K562 (cell line): ENCODE data around the gene ITPRIPL2. TPM values are rescaled to one million over a fixed set of nuclear protein-coding genes. Genes with fewer than 3 reads are reported as not detected.

Source experiments
- ATF2 ChIP-seq: sonication (generic); formaldehyde crosslinking; IDR thresholded peaks from 2 replicates; pipeline ENCODE4 v1.8.1; 2022; ENCODE audit warnings: missing genetic modification reagents
- ATF4 ChIP-seq: fragments of 450-650 bp; formaldehyde crosslinking; IDR thresholded peaks from 2 replicates; pipeline ENCODE4 v1.4.0; 2022; ENCODE audit warnings: mild to moderate bottlenecking, moderate library complexity
- BACH1 ChIP-seq: fragments of 200-800 bp; sonication (Bioruptor generic); IDR thresholded peaks from 2 replicates; pipeline ENCODE4 v1.6.1; 2016; ENCODE audit warnings: missing genetic modification characterization, missing compliant biosample characterization
- CCNT2 ChIP-seq: IDR thresholded peaks from 2 replicates; pipeline ENCODE4 v1.6.1; 2011; ENCODE audit warnings: borderline replicate concordance, low read depth, mild to moderate bottlenecking, moderate library complexity, mixed read lengths, low read length; ENCODE audit not compliant: insufficient read length; ENCODE audit errors: extremely low read depth
- CEBPZ ChIP-seq: fragments of 150-350 bp; IDR thresholded peaks from 2 replicates; pipeline ENCODE4 v1.6.1; 2014; ENCODE audit warnings: low read depth, mild to moderate bottlenecking, low read length, borderline replicate concordance
- DEAF1 ChIP-seq: fragments of 450-650 bp; formaldehyde crosslinking; IDR thresholded peaks from 2 replicates; pipeline ENCODE4 v1.4.0; 2020; ENCODE audit warnings: mild to moderate bottlenecking, moderate library complexity
- JUN ChIP-seq, 2 experiments: sonication (generic) in 1 of 2; formaldehyde crosslinking in 1 of 2; IDR thresholded peaks; 2 replicates each; pipeline versions ENCODE4 v1.6.1 to v1.8.0; 2012 to 2022; ENCODE audit warnings: borderline replicate concordance in 2 of 2, mild to moderate bottlenecking in 2 of 2, improper control_type of control experiment in 1 of 2, low read depth in 1 of 2, low read length in 1 of 2, missing genetic modification reagents in 1 of 2
- MECOM ChIP-seq: fragments of 250-450 bp; sonication (Bioruptor Pico); IDR thresholded peaks from 2 replicates; pipeline ENCODE4 v1.8.0; 2022; ENCODE audit warnings: inconsistent platforms
- NR1H2 ChIP-seq: sonication (generic); formaldehyde crosslinking; IDR thresholded peaks from 2 replicates; pipeline ENCODE4 v1.4.0; 2020; ENCODE audit warnings: mild to moderate bottlenecking, missing genetic modification reagents
- NR2F6 ChIP-seq: fragments of 450-650 bp; formaldehyde crosslinking; IDR thresholded peaks from 2 replicates; pipeline ENCODE4 v1.4.0; 2020; ENCODE audit warnings: mild to moderate bottlenecking
- POLR3G ChIP-seq: IDR thresholded peaks from 2 replicates; pipeline ENCODE4 v1.6.1; 2011; ENCODE audit not compliant: insufficient read length, insufficient replicate concordance; ENCODE audit errors: extremely low read depth
- RAD21 ChIP-seq, 2 experiments: fragments of 250-450 bp in 1 of 2; fragments of 450-650 bp in 1 of 2; sonication (Bioruptor Pico) in 1 of 2; formaldehyde crosslinking in 1 of 2; IDR thresholded peaks in 1 of 2; conservative IDR thresholded peaks in 1 of 2; 2 replicates each; pipeline versions ENCODE4 v1.4.0 to v1.8.0; 2020 to 2022; ENCODE audit warnings: mild to moderate bottlenecking in 2 of 2, moderate library complexity in 1 of 2
- TCFL5 ChIP-seq: fragments of 250-450 bp; sonication (Bioruptor Pico); conservative IDR thresholded peaks from 2 replicates; pipeline ENCODE4 v1.6.1; 2021; ENCODE audit warnings: mild to moderate bottlenecking, moderate library complexity, matching md5 sums
- TEAD4 ChIP-seq, 2 experiments: sonication (generic) in 1 of 2; formaldehyde crosslinking in 1 of 2; IDR thresholded peaks; 2 replicates each; pipeline versions ENCODE4 v1.6.1 to v1.8.0; 2012 to 2022; ENCODE audit warnings: borderline replicate concordance in 1 of 2, inconsistent platforms in 1 of 2, low read length in 1 of 2, mild to moderate bottlenecking in 1 of 2, missing genetic modification reagents in 1 of 2
- TRIM24 ChIP-seq, 2 experiments: fragments of 450-650 bp; IDR thresholded peaks; 2 replicates each; pipeline ENCODE4 v1.6.1; 2016
- ZBTB1 ChIP-seq: sonication (generic); formaldehyde crosslinking; IDR thresholded peaks from 2 replicates; pipeline ENCODE4 v1.8.1; 2023; ENCODE audit warnings: missing genetic modification reagents, low read depth, mild to moderate bottlenecking, borderline replicate concordance
- polyA plus RNA-seq, 8 experiments: library from polyadenylated mRNA; depleted of rRNA in 4 of 8; stranded (reverse) in 5 of 8; unstranded in 3 of 8; fragments of >200 nt; fragmentation: Nextera tagmentation in 2 of 8; fragmentation: Illumina TruSeq in 1 of 8; extraction: Ambion mirVana in 2 of 8; extraction: Trizol in 1 of 8; gene quantifications; 2 replicates each; pipeline versions ENCODE4 v1.2.1 to v1.2.3, GENCODE V29; 2011 to 2014; ENCODE audit warnings: inconsistent platforms in 1 of 8, missing spikeins in 1 of 8
- total RNA-seq, 7 experiments: library from RNA; depleted of rRNA in 6 of 7; stranded (reverse); fragments of >200 nt in 6 of 7; fragmentation: Illumina TruSeq in 2 of 7; extraction: Trizol in 2 of 7; gene quantifications; 2 replicates each; pipeline versions ENCODE4 v1.2.1 to v1.2.3, GENCODE V29; 2011 to 2021; ENCODE audit warnings: low replicate concordance in 1 of 7
- TF ChIP-seq, protein P1 (sequence below): IDR thresholded peaks from 2 replicates; pipeline ENCODE4 v1.6.1; 2012; ENCODE audit warnings: low read depth, low read length, improper control_type of control experiment, borderline replicate concordance

The ITPRIPL2 gene
- total and polyA plus RNA-seq, 9 of the 15 experiments (the other 6 are each of a cell fraction or from before 2014, with no cell fraction given) = 0.04 to 2.2 (median 0.58) TPM

- no peak; the same call in 1 of the 2 replicates for TF ChIP-seq BACH1 (tag)
- TF ChIP-seq TRIM24 (IDR thresholded peaks at IDR 0.05) = peak in 1 of 2 experiments; percentile 33; a peak in 1 of 4 replicates
- TF ChIP-seq NR1H2 (CRISPR knock-in tag) = no peak
- TF ChIP-seq ATF2 (CRISPR knock-in tag) = no peak
- TF ChIP-seq CEBPZ = no peak
- TF ChIP-seq TCFL5 = no peak
- no peak for TF ChIP-seq DEAF1
- TF ChIP-seq CCNT2 = no peak
- TF ChIP-seq ATF4 = no peak
- peak; percentile 36; the same call in 1 of the 2 replicates for TF ChIP-seq TEAD4 (IDR thresholded peaks at IDR 0.05; ENCODE audit: low read length)
- TF ChIP-seq TEAD4 (CRISPR knock-in tag; IDR thresholded peaks at IDR 0.05; ENCODE audit: borderline replicate concordance) = no peak
- TF ChIP-seq POLR3G = no peak
- TF ChIP-seq JUN (IDR thresholded peaks at IDR 0.05; ENCODE audit: borderline replicate concordance, low read depth, low read length) = peak; percentile 73
- TF ChIP-seq JUN (CRISPR knock-in tag; IDR thresholded peaks at IDR 0.05; ENCODE audit: borderline replicate concordance) = no peak
- TF ChIP-seq NR2F6 (CRISPR knock-in tag) = no peak
- TF ChIP-seq, protein P1, sequence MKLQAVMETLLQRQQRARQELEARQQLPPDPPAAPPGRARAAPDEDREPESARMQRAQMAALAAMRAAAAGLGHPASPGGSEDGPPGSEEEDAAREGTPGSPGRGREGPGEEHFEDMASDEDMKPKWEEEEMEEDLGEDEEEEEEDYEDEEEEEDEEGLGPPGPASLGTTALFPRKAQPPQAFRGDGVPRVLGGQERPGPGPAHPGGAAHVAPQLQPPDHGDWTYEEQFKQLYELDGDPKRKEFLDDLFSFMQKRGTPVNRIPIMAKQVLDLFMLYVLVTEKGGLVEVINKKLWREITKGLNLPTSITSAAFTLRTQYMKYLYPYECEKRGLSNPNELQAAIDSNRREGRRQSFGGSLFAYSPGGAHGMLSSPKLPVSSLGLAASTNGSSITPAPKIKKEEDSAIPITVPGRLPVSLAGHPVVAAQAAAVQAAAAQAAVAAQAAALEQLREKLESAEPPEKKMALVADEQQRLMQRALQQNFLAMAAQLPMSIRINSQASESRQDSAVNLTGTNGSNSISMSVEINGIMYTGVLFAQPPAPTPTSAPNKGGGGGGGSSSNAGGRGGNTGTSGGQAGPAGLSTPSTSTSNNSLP = no peak
- no peak for TF ChIP-seq RAD21 (CRISPR knock-in tag; conservative IDR thresholded peaks at IDR 0.05 in 1 of 2, IDR thresholded peaks at IDR 0.05 in 1 of 2)
- TF ChIP-seq ZBTB1 (CRISPR knock-in tag) = no peak
- TF ChIP-seq MECOM = no peak
Measured at GRCh38 chr16:19118938-19119431, 5.2 kb downstream of the ITPRIPL2 start (continued).
